SK-N-SH treated with all-trans-retinoic acid at 6 μM for 48 hours (cell line): ENCODE data around the gene RABGAP1.

Experiments
- ATAC-seq: fragments of 200-7000 bp; cut with Tn5 transposase; 3 replicates; pipeline ENCODE4 v1.9.1; 2020; ENCODE audit warnings: mild to moderate bottlenecking, moderate library complexity
- ARNTL ChIP-seq: fragments of 450-650 bp; formaldehyde crosslinking; IDR thresholded peaks from 2 replicates; pipeline ENCODE4 v1.5.0; 2020; ENCODE audit warnings: low read depth, mild to moderate bottlenecking, moderate library complexity, borderline replicate concordance
- BACH2 ChIP-seq: fragments of 250-450 bp; sonication (Bioruptor Pico); IDR thresholded peaks from 2 replicates; pipeline ENCODE4 v1.9.0; 2021; ENCODE audit warnings: mild to moderate bottlenecking, borderline replicate concordance
- CREB5 ChIP-seq: fragments of 250-450 bp; sonication (Bioruptor Pico); IDR thresholded peaks from 2 replicates; pipeline ENCODE4 v1.5.1; 2020; ENCODE audit warnings: low read depth, mild to moderate bottlenecking, moderate library complexity
- CSDC2 ChIP-seq: fragments of 250-450 bp; sonication (Bioruptor Pico); IDR thresholded peaks from 2 replicates; pipeline ENCODE4 v1.5.0; 2020; ENCODE audit warnings: mild to moderate bottlenecking, moderate library complexity
- ESRRG ChIP-seq: fragments of 250-450 bp; sonication (Bioruptor Pico); IDR thresholded peaks from 2 replicates; pipeline ENCODE4 v1.6.1; 2021; ENCODE audit warnings: mild to moderate bottlenecking
- GLIS3 ChIP-seq: fragments of 250-450 bp; sonication (Bioruptor Pico); IDR thresholded peaks from 2 replicates; pipeline ENCODE4 v1.5.0; 2020; ENCODE audit warnings: mild to moderate bottlenecking, moderate library complexity
- ISL1 ChIP-seq: fragments of 250-450 bp; sonication (Bioruptor Pico); IDR thresholded peaks from 2 replicates; pipeline ENCODE4 v2.1.2; 2022; ENCODE audit warnings: mild to moderate bottlenecking, moderate library complexity
- OSR1 ChIP-seq: fragments of 250-450 bp; sonication (Bioruptor Pico); IDR thresholded peaks from 2 replicates; pipeline ENCODE4 v1.8.0; 2022; ENCODE audit warnings: moderate library complexity, mild to moderate bottlenecking, inconsistent platforms
- POU6F1 ChIP-seq: fragments of 250-450 bp; sonication (Bioruptor Pico); IDR thresholded peaks from 2 replicates; pipeline ENCODE4 v1.8.0; 2021; ENCODE audit warnings: low read depth, mild to moderate bottlenecking, moderate library complexity, borderline replicate concordance
- RARB ChIP-seq: fragments of 250-450 bp; sonication (Bioruptor Pico); IDR thresholded peaks from 2 replicates; pipeline ENCODE4 v1.8.0; 2021; ENCODE audit warnings: mild to moderate bottlenecking, moderate library complexity
- SNAI2 ChIP-seq: fragments of 250-450 bp; sonication (Bioruptor Pico); IDR thresholded peaks from 2 replicates; pipeline ENCODE4 v1.5.0; 2020; ENCODE audit warnings: mild to moderate bottlenecking, moderate library complexity
- TCF4 ChIP-seq: fragments of 250-450 bp; sonication (Bioruptor Pico); IDR thresholded peaks from 2 replicates; pipeline ENCODE4 v1.8.0; 2021; ENCODE audit warnings: mild to moderate bottlenecking, moderate library complexity, borderline replicate concordance
- TOX ChIP-seq: fragments of 250-450 bp; sonication (Bioruptor Pico); IDR thresholded peaks from 2 replicates; pipeline ENCODE4 v1.8.0; 2021; ENCODE audit warnings: mild to moderate bottlenecking, moderate library complexity, borderline replicate concordance
- ZC3H10 ChIP-seq: fragments of 250-450 bp; sonication (Bioruptor Pico); IDR thresholded peaks from 2 replicates; pipeline ENCODE4 v1.5.1; 2021; ENCODE audit warnings: mild to moderate bottlenecking, moderate library complexity
- ZFP30 ChIP-seq: fragments of 450-650 bp; formaldehyde crosslinking; IDR thresholded peaks from 2 replicates; pipeline ENCODE4 v1.5.0; 2022; ENCODE audit warnings: mild to moderate bottlenecking, moderate library complexity
- ZNF565 ChIP-seq: fragments of 450-650 bp; formaldehyde crosslinking; conservative IDR thresholded peaks from 2 replicates; pipeline ENCODE4 v1.5.0; 2020; ENCODE audit warnings: low read depth, mild to moderate bottlenecking, moderate library complexity
- ZNF70 ChIP-seq: fragments of 450-650 bp; formaldehyde crosslinking; IDR thresholded peaks from 2 replicates; pipeline ENCODE4 v1.5.0; 2020; ENCODE audit warnings: mild to moderate bottlenecking, moderate library complexity
- ZNF8 ChIP-seq: fragments of 450-650 bp; formaldehyde crosslinking; IDR thresholded peaks from 2 replicates; pipeline ENCODE4 v1.5.0; 2020; ENCODE audit warnings: mild to moderate bottlenecking, moderate library complexity
- TF ChIP-seq, protein P1 (sequence below): fragments of 250-450 bp; sonication (Bioruptor Pico); IDR thresholded peaks from 2 replicates; pipeline ENCODE4 v1.5.0; 2020; ENCODE audit warnings: mild to moderate bottlenecking, moderate library complexity
- TF ChIP-seq, protein P2 (sequence below): fragments of 250-450 bp; sonication (Bioruptor Pico); IDR thresholded peaks from 2 replicates; pipeline ENCODE4 v1.5.1; 2021; ENCODE audit warnings: mild to moderate bottlenecking, moderate library complexity

Gene RABGAP1

GRCh38 chr9:123073441-123073840 is 132.6 kb downstream of the RABGAP1 start:
- TF ChIP-seq, protein P1, sequence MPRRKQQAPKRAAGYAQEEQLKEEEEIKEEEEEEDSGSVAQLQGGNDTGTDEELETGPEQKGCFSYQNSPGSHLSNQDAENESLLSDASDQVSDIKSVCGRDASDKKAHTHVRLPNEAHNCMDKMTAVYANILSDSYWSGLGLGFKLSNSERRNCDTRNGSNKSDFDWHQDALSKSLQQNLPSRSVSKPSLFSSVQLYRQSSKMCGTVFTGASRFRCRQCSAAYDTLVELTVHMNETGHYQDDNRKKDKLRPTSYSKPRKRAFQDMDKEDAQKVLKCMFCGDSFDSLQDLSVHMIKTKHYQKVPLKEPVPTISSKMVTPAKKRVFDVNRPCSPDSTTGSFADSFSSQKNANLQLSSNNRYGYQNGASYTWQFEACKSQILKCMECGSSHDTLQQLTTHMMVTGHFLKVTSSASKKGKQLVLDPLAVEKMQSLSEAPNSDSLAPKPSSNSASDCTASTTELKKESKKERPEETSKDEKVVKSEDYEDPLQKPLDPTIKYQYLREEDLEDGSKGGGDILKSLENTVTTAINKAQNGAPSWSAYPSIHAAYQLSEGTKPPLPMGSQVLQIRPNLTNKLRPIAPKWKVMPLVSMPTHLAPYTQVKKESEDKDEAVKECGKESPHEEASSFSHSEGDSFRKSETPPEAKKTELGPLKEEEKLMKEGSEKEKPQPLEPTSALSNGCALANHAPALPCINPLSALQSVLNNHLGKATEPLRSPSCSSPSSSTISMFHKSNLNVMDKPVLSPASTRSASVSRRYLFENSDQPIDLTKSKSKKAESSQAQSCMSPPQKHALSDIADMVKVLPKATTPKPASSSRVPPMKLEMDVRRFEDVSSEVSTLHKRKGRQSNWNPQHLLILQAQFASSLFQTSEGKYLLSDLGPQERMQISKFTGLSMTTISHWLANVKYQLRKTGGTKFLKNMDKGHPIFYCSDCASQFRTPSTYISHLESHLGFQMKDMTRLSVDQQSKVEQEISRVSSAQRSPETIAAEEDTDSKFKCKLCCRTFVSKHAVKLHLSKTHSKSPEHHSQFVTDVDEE (CRISPR knock-in tag) = no peak
- TF ChIP-seq GLIS3 (no peak), ZNF565 (CRISPR knock-in tag) (no peak), ZFP30 (CRISPR knock-in tag) (no peak), TOX (CRISPR knock-in tag) (no peak), ESRRG (CRISPR knock-in tag) (no peak), SNAI2 (CRISPR knock-in tag) (no peak), TCF4 (CRISPR knock-in tag) (no peak), ZNF8 (CRISPR knock-in tag) (no peak), ISL1 (CRISPR knock-in tag) (no peak), CREB5 (CRISPR knock-in tag) (no peak), CSDC2 (CRISPR knock-in tag) (no peak)
- TF ChIP-seq, protein P2, sequence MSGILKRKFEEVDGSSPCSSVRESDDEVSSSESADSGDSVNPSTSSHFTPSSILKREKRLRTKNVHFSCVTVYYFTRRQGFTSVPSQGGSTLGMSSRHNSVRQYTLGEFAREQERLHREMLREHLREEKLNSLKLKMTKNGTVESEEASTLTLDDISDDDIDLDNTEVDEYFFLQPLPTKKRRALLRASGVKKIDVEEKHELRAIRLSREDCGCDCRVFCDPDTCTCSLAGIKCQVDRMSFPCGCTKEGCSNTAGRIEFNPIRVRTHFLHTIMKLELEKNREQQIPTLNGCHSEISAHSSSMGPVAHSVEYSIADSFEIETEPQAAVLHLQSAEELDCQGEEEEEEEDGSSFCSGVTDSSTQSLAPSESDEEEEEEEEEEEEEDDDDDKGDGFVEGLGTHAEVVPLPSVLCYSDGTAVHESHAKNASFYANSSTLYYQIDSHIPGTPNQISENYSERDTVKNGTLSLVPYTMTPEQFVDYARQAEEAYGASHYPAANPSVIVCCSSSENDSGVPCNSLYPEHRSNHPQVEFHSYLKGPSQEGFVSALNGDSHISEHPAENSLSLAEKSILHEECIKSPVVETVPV (CRISPR knock-in tag) = no peak
- ATAC-seq = no peak

GRCh38 chr9:123073991-123074422 is 133.2 kb downstream of the RABGAP1 start:
- ATAC-seq = peak; percentile 71
- peak; percentile 43; the same call in 1 of the 2 replicates for TF ChIP-seq RARB
- TF ChIP-seq ZNF70 (CRISPR knock-in tag) = no peak
- TF ChIP-seq ZC3H10 (CRISPR knock-in tag) = peak; percentile 51; the same call in 1 of the 2 replicates
- no peak for TF ChIP-seq CREB5 (CRISPR knock-in tag)
- 0 out of 2 replicates have a peak, but pooled peaks have one; percentile 25 for TF ChIP-seq TOX (CRISPR knock-in tag)
- no peak for TF ChIP-seq POU6F1
- TF ChIP-seq, protein P1 (CRISPR knock-in tag) = no peak
- TF ChIP-seq BACH2 = no peak
- no peak for TF ChIP-seq ZFP30 (CRISPR knock-in tag)
- no peak for TF ChIP-seq OSR1 (CRISPR knock-in tag)
- peak; percentile 85 for TF ChIP-seq ISL1 (CRISPR knock-in tag)
- no peak for TF ChIP-seq ARNTL (CRISPR knock-in tag)
